ENCODE data around the gene VAMP2. TPM values are rescaled to one million over a fixed set of nuclear protein-coding genes. Genes with fewer than 3 reads are reported as not detected.

VAMP2 gene
- total and polyA plus RNA-seq, 9 of the 15 experiments (the other 6 are each of a cell fraction or from before 2014, with no cell fraction given), result 2.3 to 31.8 (median 6.0) TPM

GRCh38 chr17:8209907-8210760 lies 47.4 kb upstream of the VAMP2 start, which contains the start of gene AURKB (continued):
- no peak for TF ChIP-seq ZNF407 (IDR thresholded peaks at IDR 0.05; ENCODE audit: low read depth)
- TF ChIP-seq ETV6 (IDR thresholded peaks at IDR 0.05; ENCODE audit: borderline replicate concordance in 1 of 2, low read depth in 2 of 2, low read length in 1 of 2), result no peak
- no peak for TF ChIP-seq ETV6 (CRISPR knock-in tag; IDR thresholded peaks at IDR 0.05; ENCODE audit: borderline replicate concordance)
- no peak for TF ChIP-seq HLTF (IDR thresholded peaks at IDR 0.05)
- TF ChIP-seq JUND (IDR thresholded peaks at IDR 0.05; ENCODE audit: borderline replicate concordance, low read depth, low read length), result no peak
- no peak for TF ChIP-seq JUND (tag; IDR thresholded peaks at IDR 0.05; ENCODE audit: borderline replicate concordance, low read depth, low read length)
- no peak for TF ChIP-seq ZNF609 (CRISPR knock-in tag; IDR thresholded peaks at IDR 0.05; ENCODE audit: borderline replicate concordance)
- no peak for TF ChIP-seq U2AF1 (optimal IDR thresholded peaks at IDR 0.05; ENCODE audit: low read depth, low read length)
- TF ChIP-seq SOX6 (IDR thresholded peaks at IDR 0.05), result no peak
- no peak for TF ChIP-seq ZNF274 (IDR thresholded peaks at IDR 0.05; ENCODE audit: borderline replicate concordance, low read depth, low read length)
- TF ChIP-seq SMAD1 (IDR thresholded peaks at IDR 0.05; ENCODE audit: low read depth, low read length, partially characterized antibody), result no peak
- no peak for TF ChIP-seq BRD9 (IDR thresholded peaks at IDR 0.05; ENCODE audit: low read depth, partially characterized antibody)
- 0 out of 2 replicates have a peak, but pooled peaks have one; percentile 39 for TF ChIP-seq ZNF263 (CRISPR knock-in tag; IDR thresholded peaks at IDR 0.05; ENCODE audit: borderline replicate concordance)
- TF ChIP-seq ZNF175 (CRISPR knock-in tag; IDR thresholded peaks at IDR 0.05; ENCODE audit: low read depth), result no peak
- TF ChIP-seq FOXP1 (CRISPR knock-in tag; IDR thresholded peaks at IDR 0.05), result no peak
